Left lobe of liver (tissue), 2 donors: ENCODE data around the gene HEXD. TPM values are rescaled to one million over a fixed set of nuclear protein-coding genes. Genes with fewer than 3 reads are reported as not detected.
"Not testable (repeated sequence)": the region's sequence is repeated elsewhere in the genome, so short reads cannot be mapped to it uniquely, and the experiment has no call there.

Source experiments
- ATAC-seq: fragments of 200-7000 bp; cut with Tn5 transposase; one replicate; pipeline ENCODE4 v1.9.1; 2020; ENCODE audit warnings: mild to moderate bottlenecking, moderate library complexity
- DNase-seq: peaks from one replicate; pipeline ENCODE4 v3.0.0-alpha.2; 2020; ENCODE audit warnings: low spot score
- total RNA-seq: library from RNA; stranded (reverse); gene quantifications from one replicate; pipeline ENCODE4 v1.2.1, GENCODE V29; 2021
- donor health status: DM: no; HTN: no; CAD: no; lungs with moderate emphysema.
- donor health status: DM: no; HTN: yes; CAD: no.

The HEXD gene
- total RNA-seq, 1 donor from 2014 or later: 44.3 TPM

DNA sequence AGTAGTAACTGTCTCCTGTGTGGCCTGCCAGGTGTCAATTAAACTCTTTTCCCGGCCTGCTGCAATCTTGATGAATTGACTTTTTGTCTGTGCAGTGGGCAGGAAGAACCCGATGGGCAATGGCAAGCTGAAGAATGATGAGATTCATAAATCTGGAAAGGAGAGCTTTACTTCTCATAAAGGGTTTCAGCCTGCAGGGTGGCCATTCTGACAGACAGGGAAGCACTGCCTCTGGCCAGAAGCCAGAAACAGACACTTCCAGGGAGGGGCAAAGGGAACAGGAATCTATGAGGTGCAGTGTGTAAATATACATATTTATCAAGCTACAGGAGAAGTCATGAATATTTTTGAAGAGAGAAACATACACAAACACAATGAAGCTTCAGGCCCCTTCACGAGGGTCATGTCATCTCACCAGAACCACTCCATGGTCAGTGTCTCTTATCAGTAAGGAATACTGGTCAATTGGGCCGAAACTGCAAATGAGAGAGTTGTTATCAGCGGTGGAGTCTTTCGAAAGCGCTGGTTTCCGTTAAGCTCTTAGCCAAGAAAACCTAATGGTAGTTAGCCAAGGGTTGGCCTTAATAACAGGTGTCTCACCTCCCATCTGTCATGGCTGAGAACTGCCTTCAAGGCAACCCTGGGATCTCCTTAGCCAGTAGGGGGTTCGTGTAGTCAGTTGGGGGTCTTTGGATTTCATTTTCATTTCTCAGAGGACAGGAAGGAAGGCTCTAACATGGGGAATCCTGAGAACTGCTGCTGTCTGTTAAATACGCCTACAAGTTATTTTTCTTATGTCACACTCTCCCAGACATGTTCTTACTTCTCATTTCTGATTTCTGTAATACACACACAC is 39.2 kb downstream of the HEXD start:
- DNase-seq (no peak), ATAC-seq (peak; percentile 5)

DNA sequence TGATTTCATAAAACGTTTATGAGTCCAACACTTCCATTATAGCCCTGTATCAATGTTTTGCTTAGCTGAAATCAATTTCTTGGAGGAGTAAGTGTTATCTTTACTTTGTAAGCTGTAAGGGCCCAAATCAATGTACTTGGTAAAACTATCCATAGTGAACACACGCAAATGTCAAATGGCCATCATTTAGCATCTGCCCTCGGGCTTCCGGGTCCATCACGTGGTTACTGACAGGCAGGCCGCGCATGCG is 39.7 kb downstream of the HEXD start:
- ATAC-seq (no peak), DNase-seq (no peak)

DNA sequence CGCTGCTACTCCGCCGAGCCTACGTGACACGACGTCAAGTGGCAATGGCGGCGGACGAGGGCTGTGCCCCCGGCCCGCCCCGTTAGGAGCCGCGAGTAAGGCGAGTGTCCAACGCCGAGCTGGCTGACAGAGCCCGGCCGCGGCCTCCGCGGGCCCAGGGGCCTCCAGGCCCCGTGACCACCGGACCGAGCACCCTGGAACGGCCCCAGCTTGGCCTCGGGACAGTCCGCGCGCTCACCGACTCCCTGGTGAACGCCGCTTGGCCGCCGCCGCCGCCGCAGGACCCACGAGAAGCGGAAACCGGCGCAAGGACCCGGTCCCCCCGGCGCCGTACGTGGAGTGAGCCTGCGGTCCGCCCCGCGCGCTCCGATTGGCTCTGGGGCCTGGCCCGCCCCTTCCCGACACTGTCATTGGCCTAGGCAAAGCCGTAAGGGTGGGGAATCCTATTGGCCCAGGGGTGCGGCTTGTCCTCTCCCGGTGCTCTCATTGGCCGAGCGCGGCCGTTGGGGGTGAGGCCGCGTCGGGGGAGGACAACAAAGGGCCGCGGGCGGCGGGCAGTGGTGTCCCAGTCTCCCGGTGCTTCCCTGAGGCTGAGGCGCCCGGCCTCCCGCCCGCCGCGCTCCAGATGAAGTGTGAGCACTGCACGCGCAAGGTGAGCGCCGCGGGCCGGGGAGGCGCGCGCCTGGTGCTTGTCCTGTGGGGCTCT is 40.2 kb downstream of the HEXD start, which contains the start of gene NARF:
TSS of gene NARF (plus strand) at position 563 of the 706 bp plus-strand sequence. CDS start at position 626, 63 bp downstream.
- ATAC-seq: peak; percentile 93
- DNase-seq: peak; percentile 97

DNA sequence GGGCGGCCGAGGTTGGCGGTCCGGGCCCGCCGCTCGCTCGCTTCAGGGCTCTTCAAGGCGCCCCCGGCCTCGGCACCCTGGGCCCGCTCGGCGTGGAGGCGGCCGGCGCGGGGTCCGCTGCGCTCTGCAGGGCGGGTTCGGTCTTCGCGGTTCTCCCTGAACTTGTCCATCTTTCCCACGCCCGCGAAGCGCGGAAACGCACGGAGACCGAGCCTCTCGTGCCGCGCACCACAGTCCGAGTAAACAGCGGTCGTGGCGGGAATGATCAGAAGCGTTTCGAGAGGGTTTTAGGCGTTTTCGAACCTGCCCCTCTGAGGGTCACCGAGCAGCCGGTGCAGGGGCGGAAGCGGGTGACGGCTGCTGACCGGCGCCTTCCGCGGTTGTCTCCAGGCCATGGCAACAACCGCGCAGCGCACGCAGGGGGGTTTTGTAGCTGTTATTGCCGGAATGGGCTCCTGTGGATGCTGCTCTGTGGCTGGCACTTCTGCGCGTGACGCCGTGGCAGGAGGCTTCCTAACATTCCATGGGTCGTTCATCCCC is 40.8 kb downstream of the HEXD start:
- ATAC-seq: peak; percentile 4

DNA sequence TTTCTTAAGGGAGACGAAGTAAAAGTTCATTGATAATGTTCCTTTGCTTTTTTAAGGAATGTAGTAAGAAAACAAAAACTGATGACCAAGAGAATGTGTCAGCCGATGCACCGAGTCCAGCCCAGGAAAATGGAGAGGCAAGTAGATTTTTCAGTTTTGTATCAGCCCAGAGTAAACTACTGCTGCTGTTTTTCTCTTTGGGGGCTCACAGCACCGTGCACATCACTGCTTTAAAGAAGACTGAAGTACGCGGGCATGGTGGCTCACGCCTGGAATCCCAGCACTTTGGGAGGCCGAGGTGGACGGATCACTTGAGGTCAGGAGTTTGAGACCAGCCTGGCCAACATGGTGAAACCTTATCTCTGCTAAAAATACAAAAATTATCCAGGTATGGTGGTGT is 41.8 kb downstream of the HEXD start:
- ATAC-seq, DNase-seq: not testable (repeated sequence)

More for the DNA sequence above, 40.8 kb downstream of the HEXD start:
- no peak for DNase-seq

DNA sequence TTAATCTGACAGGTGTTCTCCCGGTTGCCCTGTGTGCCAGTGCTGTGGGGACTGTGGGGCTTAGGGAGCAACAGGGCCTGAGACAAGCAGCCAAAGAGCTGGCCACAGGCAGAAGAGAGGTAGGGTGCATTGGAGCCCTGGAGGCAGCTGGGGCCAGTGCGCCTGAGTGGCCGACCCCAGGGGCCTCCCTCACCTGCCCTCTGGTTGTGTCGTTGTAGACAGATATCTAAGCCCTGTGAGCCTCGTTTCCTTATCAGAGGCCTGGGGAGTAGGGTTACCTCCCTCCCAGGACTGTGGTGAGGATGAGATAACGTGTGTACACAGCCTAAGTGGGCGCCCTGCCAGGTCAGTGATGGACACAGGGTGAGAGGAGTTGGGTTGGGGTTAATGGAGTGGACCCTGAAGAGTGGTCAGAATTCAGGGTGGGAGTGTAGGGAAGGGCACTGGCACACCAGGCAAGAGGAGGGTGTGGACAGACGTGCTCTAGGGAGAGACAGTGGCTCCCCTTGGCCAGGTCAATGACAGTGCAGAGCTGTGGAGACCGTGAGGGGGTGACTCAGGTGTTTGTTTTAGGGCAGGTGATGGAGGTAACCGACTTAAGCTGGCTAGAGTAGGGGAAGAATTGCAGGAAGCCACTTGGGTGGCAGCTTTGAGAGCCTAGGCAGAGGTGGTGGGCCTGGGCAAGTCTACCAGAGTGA is 43.8 kb downstream of the HEXD start:
- ATAC-seq: no peak

DNA sequence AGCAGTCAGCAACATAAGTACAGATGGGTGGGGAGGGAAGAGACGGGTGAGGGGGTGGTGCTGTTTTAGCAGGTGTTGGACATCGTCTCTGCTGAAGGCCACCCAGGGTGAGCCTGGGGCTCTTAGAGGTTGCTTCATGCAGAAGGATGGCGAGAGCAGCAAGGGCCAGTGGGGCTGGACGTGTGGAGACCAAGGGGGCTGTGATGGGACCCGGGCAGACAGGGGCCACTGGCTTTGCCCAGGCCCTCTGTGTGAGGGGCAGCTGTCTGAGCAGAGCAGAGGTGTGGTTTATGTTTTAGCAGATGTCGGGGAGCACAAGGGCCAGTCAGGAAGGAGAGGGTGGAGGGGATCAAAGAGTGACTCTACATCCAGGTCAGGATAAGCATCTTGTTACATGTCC is 45.2 kb downstream of the HEXD start:
- ATAC-seq (no peak), DNase-seq (no peak)

More for the DNA sequence above, 43.8 kb downstream of the HEXD start:
- DNase-seq: no peak

DNA sequence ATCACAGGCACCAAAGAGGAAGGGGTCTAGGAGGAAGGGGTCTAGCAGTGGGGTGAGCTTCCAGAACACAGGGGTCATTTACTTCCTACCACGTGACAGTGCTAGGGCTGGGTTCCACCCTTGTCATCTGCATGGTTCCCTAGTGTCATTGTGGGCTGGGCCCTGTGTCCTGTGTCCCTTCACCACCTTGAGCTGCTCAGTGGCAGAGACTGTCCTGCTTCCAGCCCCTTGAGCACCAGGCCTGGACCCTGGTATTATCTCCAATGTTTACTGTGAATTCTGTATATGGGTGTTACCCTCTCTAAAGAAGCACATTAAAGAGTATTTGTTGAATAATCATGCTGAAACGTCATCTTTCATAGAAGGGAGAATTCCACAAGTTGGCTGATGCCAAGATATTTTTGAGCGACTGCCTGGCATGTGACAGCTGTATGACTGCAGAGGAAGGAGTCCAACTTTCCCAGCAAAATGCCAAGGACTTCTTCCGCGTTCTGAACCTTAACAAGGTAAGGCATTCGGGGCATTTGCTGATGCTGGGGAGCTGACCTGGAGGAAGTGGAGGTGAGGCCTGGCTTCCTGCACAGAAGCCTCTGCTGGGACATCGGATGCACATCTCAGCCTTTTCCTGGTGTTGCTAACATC is 45.9 kb downstream of the HEXD start:
- DNase-seq: no peak

DNA sequence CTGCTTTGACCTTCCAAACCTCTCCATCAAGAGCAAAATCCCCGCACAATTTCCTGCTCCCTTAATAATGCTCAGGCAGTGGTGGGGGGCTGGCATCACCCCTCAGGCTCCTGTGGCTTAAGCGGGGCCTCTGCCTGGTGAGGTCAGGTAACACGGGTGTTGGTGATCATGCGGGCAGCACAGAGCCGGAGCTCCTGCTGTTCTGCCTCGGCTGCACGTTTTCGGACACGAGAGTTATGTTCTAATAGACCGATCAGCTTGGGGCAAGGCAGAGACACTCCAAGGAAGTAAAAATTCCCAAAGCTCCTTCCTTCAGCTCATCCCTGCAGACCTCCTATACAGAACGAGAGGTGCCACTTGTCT is 46.4 kb downstream of the HEXD start:
- DNase-seq (no peak), ATAC-seq (no peak)

More for the DNA sequence above, 45.9 kb downstream of the HEXD start:
- ATAC-seq: no peak

DNA sequence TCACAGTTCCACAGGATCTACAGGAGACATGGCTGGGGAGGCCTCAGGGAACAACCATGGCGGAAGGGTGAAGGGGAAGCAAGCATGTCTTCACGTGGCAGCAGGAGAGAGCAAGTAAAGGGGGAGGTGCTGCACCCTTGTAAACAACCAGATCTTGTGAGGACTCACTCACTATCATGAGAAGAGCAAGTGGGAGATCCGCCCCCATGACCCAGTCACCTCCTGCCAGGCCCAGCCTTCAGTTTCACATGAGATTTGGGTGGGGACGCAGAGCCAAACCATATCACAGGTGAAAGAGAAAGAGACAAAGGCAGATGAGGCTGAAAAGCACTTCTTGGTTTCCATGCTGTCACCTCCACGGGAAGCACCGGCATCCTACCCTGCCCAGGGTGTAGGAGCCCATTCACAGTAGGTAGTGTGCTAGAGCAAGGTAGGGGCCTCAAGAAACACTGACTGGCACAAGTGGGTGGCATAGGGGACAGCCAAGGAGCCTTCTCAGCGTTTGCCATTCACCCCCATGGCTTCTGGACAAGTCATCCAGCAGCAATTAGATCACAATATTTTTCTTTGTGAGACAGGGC is 47.0 kb downstream of the HEXD start:
- DNase-seq (no peak), ATAC-seq (no peak)

DNA sequence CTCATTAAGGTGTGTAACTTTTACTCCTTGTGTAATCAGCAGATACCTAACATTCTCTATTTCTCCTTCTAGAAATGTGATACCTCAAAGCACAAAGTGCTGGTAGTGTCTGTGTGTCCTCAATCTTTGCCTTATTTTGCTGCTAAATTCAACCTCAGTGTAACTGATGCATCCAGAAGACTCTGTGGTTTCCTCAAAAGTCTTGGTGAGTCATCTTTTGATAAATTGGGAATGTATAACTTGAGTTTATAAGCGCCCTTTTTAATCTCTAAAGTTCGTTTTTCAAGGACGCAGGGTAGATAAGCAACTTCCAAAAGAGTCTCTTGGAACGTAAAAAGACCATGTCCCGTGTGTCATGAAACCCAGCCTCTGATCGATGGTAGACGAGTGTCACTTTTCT is 50.5 kb downstream of the HEXD start:
- ATAC-seq: no peak
- no peak for DNase-seq

DNA sequence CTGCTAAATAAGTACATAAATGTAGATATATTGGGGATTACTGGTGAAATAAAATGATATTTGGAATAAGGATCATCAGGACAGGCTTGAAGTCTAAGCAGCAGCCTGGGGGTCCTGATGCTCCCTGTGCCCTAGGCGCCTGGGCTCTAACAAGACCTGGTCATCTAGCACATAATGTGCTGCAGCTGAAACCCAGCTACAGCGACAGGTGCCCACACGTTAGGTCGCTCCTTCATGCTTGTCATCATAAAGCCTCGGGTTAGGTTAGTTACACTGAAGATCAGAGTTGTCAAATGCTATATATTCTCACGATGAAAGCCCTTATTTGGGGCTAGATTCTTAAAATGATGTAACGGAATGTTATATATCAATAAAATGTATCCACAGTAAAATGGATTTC is 51.9 kb downstream of the HEXD start:
- DNase-seq: no peak
- no peak for ATAC-seq

DNA sequence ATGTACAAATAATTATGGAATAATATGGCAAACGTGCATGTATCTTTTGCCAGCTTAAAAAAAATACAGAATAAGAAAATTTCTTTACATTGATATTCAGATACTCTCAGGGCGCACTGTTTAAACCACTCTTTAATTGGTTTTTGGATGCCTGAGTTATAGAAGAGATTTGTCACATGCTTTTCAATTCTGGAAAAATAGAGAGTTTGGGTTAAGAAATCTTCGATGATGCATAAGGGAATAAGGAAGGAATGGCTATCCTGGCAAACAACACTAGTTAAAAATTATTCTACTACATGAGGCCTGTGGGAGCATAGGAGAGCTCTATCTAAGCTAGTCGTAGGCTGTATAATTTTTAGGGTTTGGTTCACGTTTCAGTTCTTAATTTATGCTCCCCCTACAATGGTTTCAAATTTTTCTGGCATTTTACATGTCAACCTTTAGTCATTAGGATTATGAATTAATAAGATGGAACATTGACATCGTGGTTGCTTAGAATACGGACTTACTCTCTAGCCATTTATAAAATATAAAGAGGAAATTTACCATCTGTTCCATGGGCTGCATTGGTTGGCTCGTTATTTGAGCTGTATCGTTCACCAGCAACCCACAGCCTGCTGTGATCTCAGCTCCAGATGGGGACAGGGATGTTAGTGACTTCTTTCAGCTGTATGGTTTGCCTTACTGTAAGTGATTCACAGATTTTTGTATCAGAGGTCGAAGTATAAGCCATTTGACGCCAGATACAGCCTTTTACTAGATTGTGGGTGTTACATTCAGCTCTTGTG is 56.3 kb downstream of the HEXD start:
- ATAC-seq (no peak), DNase-seq (no peak)

DNA sequence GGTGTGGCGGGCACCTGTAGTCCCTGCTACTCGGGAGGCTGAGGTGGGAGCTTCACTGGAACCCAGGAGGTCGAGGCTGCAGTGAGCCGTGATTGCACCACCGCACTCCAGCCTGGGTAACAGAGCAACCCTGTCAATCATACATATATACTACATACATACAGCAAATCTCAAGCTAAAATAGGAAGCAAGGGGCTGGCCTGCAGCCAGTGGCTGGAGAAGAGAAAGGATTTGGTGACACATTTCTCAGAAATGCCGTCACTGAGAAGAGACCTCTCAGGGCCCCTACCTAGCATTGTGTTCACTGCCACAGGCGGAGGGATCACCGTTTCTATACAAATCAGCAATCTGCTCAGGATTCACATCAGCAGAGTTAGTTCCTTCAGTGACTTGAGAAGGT is 57.3 kb downstream of the HEXD start:
- no peak for DNase-seq
- ATAC-seq: no peak

DNA sequence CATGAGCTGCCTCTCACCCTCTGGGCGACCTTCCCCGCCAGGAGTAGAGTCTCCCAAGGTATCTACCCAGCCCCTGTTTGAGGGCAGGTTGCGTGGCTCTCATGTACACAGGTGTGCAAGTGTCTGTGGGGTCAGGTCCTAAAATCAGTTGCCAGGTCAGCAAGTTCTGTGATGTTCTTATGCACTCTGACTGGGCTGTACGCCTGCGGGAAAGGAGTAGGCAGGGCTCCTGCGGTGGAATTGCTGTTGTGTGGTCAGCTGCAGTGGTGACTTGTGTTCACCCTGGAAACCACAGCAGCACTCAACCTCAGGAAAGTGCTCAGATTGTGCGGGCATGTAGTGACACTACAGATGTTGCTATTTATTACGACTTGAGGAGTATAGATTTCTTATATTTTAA is 59.8 kb downstream of the HEXD start:
- no peak for ATAC-seq
- DNase-seq: no peak

DNA sequence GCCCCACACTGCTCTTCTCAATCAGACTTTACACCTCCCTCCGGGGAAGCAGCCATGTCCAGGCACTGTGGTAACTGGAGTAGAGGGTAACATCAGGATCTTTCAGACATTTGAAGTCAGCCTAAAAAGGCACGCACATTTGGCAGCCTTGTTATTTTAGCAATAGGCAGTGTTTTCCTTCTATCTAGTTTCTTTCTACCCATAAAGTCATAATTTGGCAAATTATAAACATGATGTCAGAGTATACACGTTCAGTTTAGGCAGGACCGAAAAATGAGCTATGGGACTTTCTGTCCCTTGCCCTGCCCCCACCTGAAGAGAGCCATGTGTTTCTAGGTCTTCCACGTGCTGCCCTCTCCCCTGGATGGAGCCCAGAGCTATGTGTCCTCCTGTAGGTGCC is 61.5 kb downstream of the HEXD start:
- no peak for DNase-seq

DNA sequence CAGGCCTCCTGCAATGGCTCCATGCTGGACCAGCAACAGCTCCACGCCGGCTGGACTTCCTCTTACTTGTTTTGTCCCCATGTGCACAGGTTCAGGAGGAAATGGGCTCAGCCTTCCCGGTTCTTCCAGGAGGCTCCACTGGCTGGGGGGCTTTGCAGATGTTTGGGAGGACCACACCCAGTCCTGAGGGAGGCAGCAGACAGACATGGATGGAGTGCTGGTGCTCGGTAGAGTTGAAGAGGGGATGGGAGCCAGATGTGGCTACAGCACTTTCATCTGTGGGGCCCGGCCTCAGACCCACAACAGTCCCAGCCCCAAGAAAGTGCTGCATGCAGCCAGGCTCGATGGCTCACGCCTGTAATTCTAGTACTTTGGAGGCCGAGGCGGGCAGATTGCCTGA is 62.2 kb downstream of the HEXD start:
- DNase-seq (no peak), ATAC-seq (no peak)

More for the DNA sequence above, 61.5 kb downstream of the HEXD start:
- no peak for ATAC-seq

DNA sequence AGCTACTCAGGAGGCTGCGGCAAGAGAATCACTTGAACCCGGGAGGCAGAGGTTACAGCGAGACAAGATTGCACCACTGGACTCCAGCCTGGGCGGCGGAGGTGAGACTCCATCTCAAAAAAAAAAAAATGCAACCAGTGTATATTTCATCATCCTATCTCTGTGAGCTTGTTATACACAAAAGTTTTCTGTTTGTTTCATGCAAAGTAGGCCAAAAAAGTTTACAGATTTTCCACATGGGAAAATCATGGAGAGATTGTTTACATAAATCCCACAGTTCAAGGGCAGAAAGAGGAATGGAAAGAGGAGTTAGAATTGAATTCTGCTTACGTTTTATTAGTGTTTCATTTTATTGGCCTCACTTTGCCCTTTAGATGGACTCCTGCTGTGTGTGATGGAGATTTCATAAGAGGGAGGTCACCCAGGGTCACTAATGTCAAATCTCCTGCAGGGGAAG is 65.1 kb downstream of the HEXD start:
- DNase-seq: peak; percentile 63
- ATAC-seq: peak; percentile 79

DNA sequence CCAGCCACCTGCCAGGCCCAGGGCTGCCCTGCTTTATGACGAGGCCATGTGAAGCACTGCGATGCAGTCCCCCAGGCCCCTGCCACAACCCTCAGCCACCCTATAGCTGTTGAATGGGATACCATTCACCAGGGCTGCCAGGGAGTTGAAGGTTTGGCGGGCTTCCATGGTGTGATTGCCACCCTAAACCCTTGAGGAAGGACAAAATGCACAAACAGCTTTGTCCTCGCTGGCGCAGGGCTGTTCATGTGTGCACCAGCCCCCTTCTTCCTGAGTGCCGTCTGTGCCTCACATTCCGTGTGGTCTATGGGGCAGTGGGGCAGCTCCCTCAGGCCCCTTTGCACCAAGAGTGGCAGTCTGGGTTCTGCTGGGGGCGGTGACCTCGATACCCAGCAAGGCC is 65.7 kb downstream of the HEXD start:
- ATAC-seq: no peak
- no peak for DNase-seq
